GM21526 (cell line): Measurements from ENCODE around the gene TLE3.

Source experiments
- ATAC-seq: cut with Tn5 transposase; IDR thresholded peaks from one replicate; pipeline ENCODE4 v1.9.1; 2021; ENCODE audit warnings: moderate library complexity; ENCODE audit not compliant: unreplicated experiment, low FRiP score

Gene TLE3

GRCh38 chr15:70088455-70088854, 9.3 kb downstream of the TLE3 start:
- no peak for ATAC-seq

DNA sequence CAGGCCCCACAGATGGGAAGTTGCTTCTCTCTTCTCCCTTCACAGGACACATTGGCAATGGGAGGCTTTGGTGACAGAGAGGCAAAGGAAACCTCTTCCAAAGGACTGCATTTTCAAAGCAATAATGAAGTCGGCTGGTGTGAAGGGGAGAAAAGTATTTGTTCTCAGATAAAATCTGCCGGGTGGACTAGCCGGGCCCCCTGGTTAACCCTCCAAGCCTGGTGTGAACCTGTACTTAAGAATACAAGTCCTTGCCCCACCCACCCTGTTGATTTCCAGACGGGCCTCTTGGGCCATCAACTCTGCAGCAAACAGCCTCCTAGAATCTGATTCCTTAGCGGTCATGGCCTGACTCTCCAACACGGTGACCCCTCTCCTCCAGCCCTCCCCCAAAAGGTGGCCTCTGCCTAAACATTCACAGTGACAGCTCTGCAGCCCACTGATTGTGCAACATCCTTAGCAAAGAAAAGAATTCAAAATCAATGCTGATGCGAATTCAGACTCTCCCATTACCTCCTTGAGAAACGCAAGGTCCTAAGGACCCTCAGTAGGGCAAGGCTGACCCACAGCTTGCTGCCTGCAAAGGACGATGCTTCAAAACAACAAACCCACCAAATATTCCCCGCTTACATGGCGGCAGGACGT, 9.9 kb downstream of the TLE3 start:
- ATAC-seq, result no peak

- no peak for ATAC-seq
These were observed 11.1 kb downstream of the TLE3 start for GRCh38 chr15:70086636-70087035.

GRCh38 chr15:70084461-70084860, 13.3 kb downstream of the TLE3 start:
- no peak for ATAC-seq

- ATAC-seq, result no peak
These were observed 13.8 kb downstream of the TLE3 start for GRCh38 chr15:70083946-70084345.

DNA sequence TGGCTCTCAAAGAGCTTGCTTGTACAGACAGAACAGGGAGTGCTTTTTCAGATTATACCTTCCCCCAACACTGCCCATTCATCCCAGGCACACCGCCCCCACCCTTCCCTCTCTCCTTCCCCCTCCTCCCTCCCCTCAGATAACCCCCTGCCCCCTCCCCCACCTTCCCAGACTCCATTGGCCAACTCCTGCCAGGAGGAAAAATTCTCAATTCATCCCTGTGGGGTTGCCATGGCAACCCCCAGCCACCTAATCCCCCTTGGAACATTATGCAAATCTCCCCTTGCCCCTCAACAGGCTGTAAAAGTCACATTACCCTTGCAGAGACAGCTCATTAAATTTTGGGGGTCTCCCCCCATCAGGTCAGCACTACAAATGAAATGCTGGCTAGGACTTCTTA, 14.3 kb downstream of the TLE3 start:
- ATAC-seq, result no peak

- ATAC-seq, result no peak
These were observed 15.3 kb downstream of the TLE3 start for GRCh38 chr15:70082281-70082900.

GRCh38 chr15:70081612-70082011, 16.1 kb downstream of the TLE3 start:
- no peak for ATAC-seq

DNA sequence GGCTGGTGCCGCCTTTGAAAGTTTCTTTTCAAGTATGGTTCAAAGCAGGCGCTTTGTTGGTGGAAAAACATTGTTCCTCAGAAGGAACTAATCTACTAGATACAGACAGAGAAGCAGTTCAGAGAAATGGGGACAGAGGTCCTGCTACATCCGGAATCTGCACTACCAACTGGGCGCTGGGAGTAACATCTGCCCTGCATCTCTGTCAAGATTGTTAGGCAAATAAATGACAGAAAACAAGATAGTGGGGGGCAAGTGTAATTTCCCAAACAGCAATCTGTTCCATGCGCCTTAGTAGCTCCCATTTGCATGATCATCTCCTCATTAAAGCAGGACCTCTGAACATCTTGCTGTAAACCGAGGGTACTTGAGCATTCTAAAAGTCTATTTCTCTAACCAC, 17.4 kb downstream of the TLE3 start:
- no peak for ATAC-seq

- ATAC-seq, result no peak
These were observed 17.8 kb downstream of the TLE3 start for GRCh38 chr15:70079888-70080287.

DNA sequence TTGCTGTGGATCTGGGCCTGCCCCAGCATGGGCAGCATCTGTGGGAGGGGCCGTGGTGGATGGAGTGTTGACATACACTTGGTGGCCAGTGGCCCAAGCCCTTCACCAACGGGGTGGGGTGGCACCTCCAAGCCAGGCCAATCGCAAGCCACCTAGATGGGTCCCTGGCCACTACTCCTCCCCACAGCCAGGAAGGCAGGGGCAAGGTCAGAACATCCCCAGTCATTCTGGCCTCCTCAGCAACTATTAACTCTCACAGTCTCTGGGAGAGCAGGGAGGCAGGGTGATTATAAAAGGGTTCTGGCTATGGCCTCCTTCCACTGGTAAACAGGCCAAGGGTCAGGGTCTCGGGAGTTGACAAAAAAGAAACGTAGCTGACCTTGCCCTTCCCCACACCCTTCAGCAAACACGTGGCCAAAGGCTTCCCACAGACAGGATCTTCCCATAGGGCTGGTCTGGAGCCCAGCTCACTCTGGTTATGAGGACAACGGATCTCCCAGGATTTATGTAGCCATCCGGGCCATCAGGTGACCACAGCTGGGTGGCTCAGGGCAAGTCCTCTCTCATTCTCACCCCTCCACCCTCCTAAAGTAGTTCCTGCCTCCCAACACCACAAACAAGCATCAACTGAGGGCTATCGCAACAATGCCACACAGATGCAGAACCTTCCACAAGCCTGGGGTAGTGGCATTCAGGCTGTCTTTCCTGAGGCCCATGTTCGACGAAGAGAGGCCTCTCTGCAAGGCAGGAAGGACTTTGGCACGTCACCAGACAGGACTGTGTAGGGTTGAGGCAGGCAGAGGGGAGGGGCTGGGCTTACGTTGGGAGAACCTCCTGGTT, 18.9 kb downstream of the TLE3 start:
- no peak for ATAC-seq

DNA sequence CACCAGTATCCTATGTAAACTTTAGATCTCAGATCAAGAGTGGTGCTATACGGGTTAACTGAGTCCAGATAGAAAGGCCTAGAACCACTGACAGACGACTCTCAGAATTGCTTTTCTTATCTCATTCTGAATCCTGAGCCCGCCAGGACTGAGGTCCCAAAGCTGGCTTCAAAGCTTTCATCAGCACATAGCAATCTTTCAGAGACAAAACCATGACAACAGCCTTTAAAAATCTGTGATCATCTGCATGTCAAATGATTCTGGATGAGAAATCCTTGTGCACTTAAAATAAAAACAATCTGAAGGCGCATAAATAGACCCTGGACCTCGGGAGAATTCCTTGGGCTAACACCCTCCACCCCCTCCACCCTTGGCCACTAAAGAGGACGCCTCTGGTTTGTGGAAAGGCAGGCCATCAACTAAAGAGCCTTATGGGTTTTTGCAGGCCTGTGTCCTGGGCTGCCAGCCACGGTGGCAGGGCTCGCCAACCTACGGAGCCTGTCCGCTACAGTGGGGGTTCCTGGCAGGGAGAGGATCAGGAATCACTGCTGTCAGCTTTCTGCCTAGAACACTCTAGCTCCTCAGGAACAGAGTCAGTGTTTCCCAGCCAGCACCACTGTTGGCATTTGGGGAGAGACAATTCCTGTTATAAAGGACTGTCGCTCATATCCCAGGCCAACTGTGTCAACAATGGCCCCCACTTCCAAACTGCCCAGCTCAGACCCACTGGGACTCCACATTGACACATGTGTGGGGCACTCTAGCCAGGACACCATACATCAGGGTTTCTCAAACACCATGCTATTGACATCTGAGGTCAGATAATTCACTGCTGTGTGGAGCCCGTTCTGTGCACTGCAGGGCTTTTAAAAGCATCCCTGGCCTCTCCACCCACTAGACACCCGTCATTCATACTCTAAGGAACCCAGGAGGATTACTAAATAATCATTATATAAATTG, 20.2 kb downstream of the TLE3 start:
- ATAC-seq, result no peak

- no peak for ATAC-seq
These were observed 23.3 kb downstream of the TLE3 start for GRCh38 chr15:70074380-70074779.

DNA sequence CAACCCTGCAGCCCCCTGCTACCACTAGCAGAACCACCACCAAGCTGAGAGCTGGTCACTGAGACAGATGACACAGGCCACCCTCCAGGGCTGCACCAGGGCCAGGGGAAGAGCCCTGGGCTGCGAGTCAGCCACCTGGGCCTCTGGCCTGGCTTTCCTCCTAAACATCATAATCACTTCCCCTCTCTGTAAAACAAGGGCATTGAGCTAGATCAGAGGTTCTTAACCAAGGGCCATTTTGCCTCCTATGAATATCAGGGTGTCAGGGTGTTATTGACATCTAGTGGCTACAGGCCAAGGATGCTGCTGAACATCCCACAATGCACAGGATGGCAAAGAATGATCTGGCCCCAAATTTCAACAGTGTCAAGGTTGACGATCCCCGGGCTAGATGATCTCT, 25.2 kb downstream of the TLE3 start:
- no peak for ATAC-seq

DNA sequence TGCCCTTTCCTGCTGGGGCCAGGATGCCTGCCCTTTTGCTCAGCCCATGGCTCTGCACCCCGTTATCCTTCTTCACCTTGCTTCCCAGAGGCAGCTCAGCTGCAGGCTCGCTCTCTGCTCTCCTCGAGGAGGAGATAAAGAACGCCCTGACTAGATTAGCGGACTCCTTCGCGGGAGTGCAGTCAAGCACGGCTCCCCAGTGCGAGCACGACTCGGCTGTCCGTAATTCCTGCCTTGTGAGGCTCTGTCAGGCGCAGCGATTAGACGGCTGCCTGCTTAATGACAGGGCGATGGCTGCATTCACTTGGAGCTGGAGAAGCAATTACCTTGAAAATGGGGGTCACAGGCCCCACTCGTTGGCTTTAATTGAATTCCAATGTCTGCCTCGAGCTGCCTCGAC, 25.9 kb downstream of the TLE3 start:
- no peak for ATAC-seq

- no peak for ATAC-seq
These were observed 28.0 kb downstream of the TLE3 start for GRCh38 chr15:70069716-70070115.

DNA sequence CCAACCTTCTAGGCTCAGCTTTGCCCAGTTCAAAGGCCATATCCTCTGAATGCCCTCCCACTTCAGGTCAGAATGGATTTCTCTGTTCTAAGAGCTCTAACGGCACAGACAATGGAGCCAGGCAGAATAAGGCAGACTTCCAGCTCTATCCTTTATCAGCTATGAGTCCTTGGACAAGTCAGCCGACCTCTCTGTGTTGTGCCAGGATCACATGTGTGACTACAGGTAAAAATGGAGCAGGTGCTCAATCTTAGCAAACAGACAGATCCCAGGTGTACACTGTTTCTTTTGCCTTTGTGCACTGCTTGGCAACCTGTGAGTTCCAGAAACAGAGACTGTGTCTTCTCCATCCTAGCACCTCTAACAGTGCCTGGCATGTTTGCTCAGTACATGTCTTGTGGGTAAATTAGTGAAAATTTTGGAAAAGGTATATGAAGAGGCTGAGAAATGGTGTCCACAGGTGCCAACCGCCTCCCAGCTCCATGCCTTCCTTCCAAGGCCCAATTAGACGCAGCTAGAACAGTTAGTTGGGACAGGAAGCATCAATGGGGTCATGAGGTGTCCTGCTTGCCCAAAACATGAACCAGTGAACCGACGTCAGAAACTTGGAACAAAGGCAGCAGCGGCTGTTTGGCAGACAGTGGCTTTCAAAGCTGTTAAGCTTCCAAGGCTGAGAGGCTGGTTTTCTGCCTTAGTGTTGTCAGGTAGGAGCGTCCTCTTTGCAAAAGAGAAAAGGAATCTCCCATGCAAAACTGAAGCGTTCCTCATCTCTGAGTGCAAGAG, 28.7 kb downstream of the TLE3 start:
- no peak for ATAC-seq

DNA sequence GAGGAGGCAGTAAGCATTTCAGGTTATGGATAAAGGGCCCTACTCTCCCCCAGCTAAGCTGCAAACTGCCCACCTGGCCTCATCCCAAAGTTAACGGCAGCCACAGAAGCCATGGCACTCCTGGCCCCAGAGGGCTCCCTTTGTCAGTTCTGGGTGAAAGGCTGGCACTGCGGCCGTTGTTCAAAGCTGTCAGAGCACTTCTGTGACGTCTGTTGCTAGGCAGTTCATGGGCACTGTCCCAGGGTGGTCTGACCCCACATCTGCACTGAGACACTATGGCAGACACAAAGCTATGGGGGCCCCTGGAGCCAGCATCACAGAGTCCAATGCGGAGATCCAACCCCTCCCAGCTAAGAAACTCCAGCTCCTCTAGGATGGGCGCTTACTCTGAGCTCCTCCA, 30.0 kb downstream of the TLE3 start:
- no peak for ATAC-seq

GRCh38 chr15:70067011-70067410, 30.7 kb downstream of the TLE3 start:
- no peak for ATAC-seq

DNA sequence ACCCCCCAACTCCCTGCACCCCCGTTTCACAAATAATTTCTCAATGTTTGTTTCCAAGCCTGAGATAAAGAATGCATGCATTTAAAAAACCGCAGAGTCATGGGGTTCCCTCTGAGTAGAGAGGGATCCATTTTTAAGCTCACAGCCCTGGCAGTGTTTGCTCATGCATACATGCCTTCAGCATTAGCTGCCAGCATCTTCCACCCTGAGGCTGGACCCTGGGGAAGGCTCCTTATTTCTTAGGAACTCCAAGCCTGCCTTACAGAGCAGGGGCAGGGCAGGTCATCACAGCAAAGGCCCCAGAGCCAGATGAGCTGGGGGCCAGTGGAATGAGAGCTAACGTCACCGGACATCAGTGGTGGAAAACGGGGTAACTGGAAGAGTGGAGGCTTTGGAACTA, 31.3 kb downstream of the TLE3 start:
- no peak for ATAC-seq
